GM10248 (cell line): ENCODE data around the gene ETV7.

Experiments used
- CTCF ChIA-PET: fragments of 300-600 bp; sonication (Branson Sonifier 250); formaldehyde crosslinking; extraction: SDS; loops from one replicate; lab custom pipeline; 2021; ENCODE audit warnings: antibody characterized with exemption; lab: Yijun Ruan, JAX
- POLR2A ChIA-PET: fragments of 350-650 bp; sonication (Branson Sonifier 250); formaldehyde crosslinking; extraction: SDS; loops from one replicate; lab custom pipeline; 2020; ENCODE audit warnings: antibody characterized with exemption; lab: Yijun Ruan, JAX
- DNase-seq: peaks from one replicate; pipeline ENCODE4 v3.0.0; 2012; ENCODE audit errors: extremely low spot score
- CTCF ChIP-seq: IDR thresholded peaks from 2 replicates; pipeline ENCODE4 v1.5.1; 2012; ENCODE audit warnings: mild to moderate bottlenecking, low read depth; ENCODE audit errors: extremely low read depth, missing control alignments, control extremely low read depth

The ETV7 gene

GRCh38 chr6:36323062-36323461, 64.4 kb downstream of the ETV7 start:
- CTCF ChIA-PET, result interaction anchor here (1.9 kb wide), 1 partner anchor 21 kb away, joined by 6 read pairs; no protein-coding TSS in a partner anchor
- POLR2A ChIA-PET, result no interaction called here
- no peak for TF ChIP-seq CTCF
- no peak for DNase-seq

GRCh38 chr6:36322591-36322990, 64.9 kb downstream of the ETV7 start:
- no peak for DNase-seq
- POLR2A ChIA-PET, result no interaction called here
- CTCF ChIA-PET, result interaction anchor here (1.3 to 1.8 kb wide), 2 partner anchors 19 to 37 kb away, joined by 5 to 8 read pairs; no protein-coding TSS in a partner anchor
- no peak for TF ChIP-seq CTCF

GRCh38 chr6:36320475-36320874, 67.0 kb downstream of the ETV7 start:
- DNase-seq, result no peak
- ChIA-PET POLR2A (interaction anchor here (0.5 kb wide), 1 partner anchor 1542 kb away, joined by 3 read pairs; no protein-coding TSS in a partner anchor), CTCF (interaction anchor here (1.2 to 1.7 kb wide), 5 partner anchors 9 to 20 kb away, joined by 3 to 10 read pairs (median 4); no protein-coding TSS in a partner anchor)
- no peak for TF ChIP-seq CTCF

- CTCF ChIA-PET, result interaction anchor here (1.2 to 1.7 kb wide), 6 partner anchors 10 to 49 kb away, joined by 3 to 10 read pairs (median 3); no protein-coding TSS in a partner anchor
Measured at GRCh38 chr6:36319821-36320220, 67.6 kb downstream of the ETV7 start.

GRCh38 chr6:36319436-36319762, 68.1 kb downstream of the ETV7 start:
- ChIA-PET POLR2A (no interaction called here), CTCF (interaction anchor here (1.2 to 1.4 kb wide), 4 partner anchors 10 to 48 kb away, joined by 3 to 10 read pairs (median 3); no protein-coding TSS in a partner anchor)
- DNase-seq, result no peak
- no peak for TF ChIP-seq CTCF

More at GRCh38 chr6:36319821-36320220, 67.6 kb downstream of the ETV7 start:
- POLR2A ChIA-PET, result no interaction called here
- no peak for TF ChIP-seq CTCF
- DNase-seq, result no peak

- no peak for TF ChIP-seq CTCF
- DNase-seq, result no peak
- ChIA-PET POLR2A (no interaction called here), CTCF (interaction anchor here (1.2 to 2.5 kb wide), 7 partner anchors 10 to 48 kb away, joined by 3 to 16 read pairs (median 4); no protein-coding TSS in a partner anchor)
Measured at GRCh38 chr6:36318690-36319435, 68.6 kb downstream of the ETV7 start.
